ENCODE results near the gene TMEM72. TPM values are rescaled to one million over a fixed set of nuclear protein-coding genes. Genes with fewer than 3 reads are reported as not detected.

TMEM72 gene
- total RNA-seq, 4 donors from 2014 or later = not detected

GRCh38 chr10:44951576-44952226 lies 40.6 kb downstream of the TMEM72 start:
- peaks cover 10 to 39% of the 10 kb centered on the region in 2 donors for H3K4me1 ChIP-seq

GRCh38 chr10:44952779-44953231 lies 41.7 kb downstream of the TMEM72 start:
- intact Hi-C loops (cut with DNase I) = no loop called here
- WGBS, 2 donors = 61 to 63% methylated on average over 2 of the region's 2 CpGs
- no peaks in the 10 kb centered on the region for H3K36me3 ChIP-seq
- no peaks in the 10 kb centered on the region for H3K9me3 ChIP-seq
- DNase-seq = no peak
- H3K4me1 ChIP-seq = peaks cover 5 to 34% of the 10 kb centered on the region in 2 donors
- no peaks in the 10 kb centered on the region for H3K27me3 ChIP-seq
- no peak overlapping the region for H3K4me3 ChIP-seq (replicated peaks in 1 of 3)
- TF ChIP-seq POLR2A (IDR thresholded peaks at IDR 0.05) (no peak), CTCF (IDR thresholded peaks at IDR 0.05) (no peak)
- no peak overlapping the region for H3K27ac ChIP-seq

More at GRCh38 chr10:44951576-44952226, 40.6 kb downstream of the TMEM72 start:
- H3K36me3 ChIP-seq = no peaks in the 10 kb centered on the region
- H3K4me3 ChIP-seq (replicated peaks in 1 of 3) = no peak overlapping the region
- TF ChIP-seq POLR2A (IDR thresholded peaks at IDR 0.05) (no peak), CTCF (IDR thresholded peaks at IDR 0.05) (no peak)
- H3K9me3 ChIP-seq = no peaks in the 10 kb centered on the region
- intact Hi-C loops (cut with DNase I) = no loop called here
- 83 to 84% methylated on average over 7 of the region's 7 CpGs for WGBS, 2 donors
- no peaks in the 10 kb centered on the region for H3K27me3 ChIP-seq
- DNase-seq = peak in 1 of 2 donors; percentile 57
- H3K27ac ChIP-seq = no peak overlapping the region

GRCh38 chr10:44954042-44954441 lies 42.9 kb downstream of the TMEM72 start:
- intact Hi-C loops (cut with DNase I) = no loop called here
- Histone ChIP-seq H3K27me3 (no peaks in the 10 kb centered on the region), H3K9me3 (no peaks in the 10 kb centered on the region), H3K4me3 (replicated peaks in 1 of 3) (no peak overlapping the region), H3K36me3 (no peaks in the 10 kb centered on the region), H3K27ac (no peak overlapping the region), H3K4me1 (peaks cover 12 to 32% of the 10 kb centered on the region in 2 donors)
- no peak for DNase-seq
- no peak for TF ChIP-seq POLR2A (IDR thresholded peaks at IDR 0.05)
- TF ChIP-seq CTCF (IDR thresholded peaks at IDR 0.05) = no peak

GRCh38 chr10:44954962-44955361 lies 43.8 kb downstream of the TMEM72 start:
- no peak for DNase-seq
- peaks cover 12 to 23% of the 10 kb centered on the region in 2 donors for H3K4me1 ChIP-seq
- no peak overlapping the region for H3K27ac ChIP-seq
- H3K4me3 ChIP-seq (replicated peaks in 1 of 3) = no peak overlapping the region
- no peaks in the 10 kb centered on the region for H3K36me3 ChIP-seq
- no peaks in the 10 kb centered on the region for H3K9me3 ChIP-seq
- intact Hi-C loops (cut with DNase I) = no loop called here
- TF ChIP-seq POLR2A (IDR thresholded peaks at IDR 0.05) = no peak
- TF ChIP-seq CTCF (IDR thresholded peaks at IDR 0.05) = no peak
- H3K27me3 ChIP-seq = no peaks in the 10 kb centered on the region

GRCh38 chr10:44955413-44956070 lies 44.4 kb downstream of the TMEM72 start:
- no peak overlapping the region for H3K4me3 ChIP-seq (replicated peaks in 1 of 3)
- no peak for DNase-seq
- no peaks in the 10 kb centered on the region for H3K9me3 ChIP-seq
- no peaks in the 10 kb centered on the region for H3K36me3 ChIP-seq
- WGBS, 2 donors = 94 to 95% methylated on average over 8 of the region's 8 CpGs
- intact Hi-C loops (cut with DNase I) = no loop called here
- H3K27ac ChIP-seq = no peak overlapping the region
- H3K27me3 ChIP-seq = no peaks in the 10 kb centered on the region
- peaks cover 13 to 17% of the 10 kb centered on the region in 2 donors for H3K4me1 ChIP-seq
- TF ChIP-seq CTCF (IDR thresholded peaks at IDR 0.05) (no peak), POLR2A (IDR thresholded peaks at IDR 0.05) (no peak)

Measured in thyroid gland (tissue), 4 donors.